Endothelial cell of umbilical vein (primary cell): ENCODE measurements around the gene CEP95. TPM values are rescaled to one million over a fixed set of nuclear protein-coding genes. Genes with fewer than 3 reads are reported as not detected.

Experiments used
- BruUV-seq: library from RNA; stranded (reverse); fragments of 400-500 nt; replicated peaks from 2 replicates; lab custom pipeline; 2021; lab: Mats Ljungman, UMichigan
- CTCF ChIA-PET: fragments of 300-600, 350-600 bp; sonication (Branson Sonifier 250); formaldehyde crosslinking; loops from one replicate; lab custom pipeline; 2021; ENCODE audit warnings: antibody characterized with exemption, inconsistent platforms; lab: Charles Lee
- POLR2A ChIA-PET: fragments of 300-600, 350-600 bp; sonication (Branson Sonifier 250); formaldehyde crosslinking; loops from one replicate; lab custom pipeline; 2021; ENCODE audit warnings: antibody characterized with exemption, inconsistent platforms; lab: Charles Lee
- DNase-seq: peaks from one replicate; pipeline ENCODE4 v3.0.0-alpha.2; 2011; ENCODE audit warnings: low read depth, low spot score
- FAIRE-seq: peaks from 2 replicates; lab custom pipeline; 2011; peaks lifted over from hg19 to GRCh38; lab: Jason Lieb, UNC
- H2AFZ ChIP-seq: 2 replicates; pipeline ENCODE4 v1.6.0; 2012; ENCODE audit warnings: low read depth, low read length, control low read depth, inconsistent platforms
- H3K27ac ChIP-seq: 2 replicates; pipeline ENCODE4 v1.5.1; 2011; ENCODE audit warnings: low read depth, mild to moderate bottlenecking, control low read depth, low read length, moderate library complexity; ENCODE audit not compliant: insufficient read depth
- H3K27me3 ChIP-seq, 2 experiments: 2 replicates each; pipeline versions ENCODE4 v1.6.0 to v1.6.1; 2011; ENCODE audit warnings: low read length in 2 of 2, mixed read lengths in 1 of 2; ENCODE audit not compliant: control insufficient read depth in 2 of 2, insufficient read depth in 2 of 2
- H3K36me3 ChIP-seq, 2 experiments: 2 replicates in 1 of 2; 3 replicates in 1 of 2; pipeline ENCODE4 v1.5.1; 2011; ENCODE audit warnings: low read length in 2 of 2, mild to moderate bottlenecking in 1 of 2, moderate library complexity in 1 of 2; ENCODE audit not compliant: control insufficient read depth in 2 of 2, insufficient read depth in 2 of 2; ENCODE audit errors: extremely low read depth in 1 of 2
- H3K4me1 ChIP-seq: 3 replicates; pipeline ENCODE4 v1.5.1; 2011; ENCODE audit warnings: mild to moderate bottlenecking, low read length; ENCODE audit not compliant: control insufficient read depth, insufficient read depth; ENCODE audit errors: extremely low read depth
- H3K4me2 ChIP-seq: 2 replicates; pipeline ENCODE4 v1.6.1; 2011; ENCODE audit warnings: low read length, control low read depth, mixed read lengths; ENCODE audit not compliant: insufficient read depth
- H3K4me3 ChIP-seq, 3 experiments: fragments of 200-600 bp in 1 of 3; sonication (generic), shearing (Covaris generic) in 1 of 3; replicated peaks in 1 of 3; 2 replicates each; pipeline ENCODE4 v1.5.1; 2011 to 2016; ENCODE audit warnings: control low read depth in 3 of 3, low read length in 3 of 3, mild to moderate bottlenecking in 2 of 3, inconsistent platforms in 1 of 3, low read depth in 1 of 3, moderate library complexity in 1 of 3; ENCODE audit not compliant: insufficient read depth in 1 of 3
- H3K79me2 ChIP-seq: 2 replicates; pipeline ENCODE4 v1.6.0; 2012; ENCODE audit warnings: low read length, inconsistent platforms; ENCODE audit not compliant: control insufficient read depth, insufficient read depth
- H3K9ac ChIP-seq: replicated peaks from 2 replicates; pipeline ENCODE3; 2011; ENCODE audit warnings: low read length, control low read depth; ENCODE audit not compliant: insufficient read depth; ENCODE audit errors: extremely low read depth
- H3K9me1 ChIP-seq: replicated peaks from 3 replicates; pipeline ENCODE4 v1.6.0; 2011; ENCODE audit warnings: mild to moderate bottlenecking, low read length; ENCODE audit not compliant: control insufficient read depth, insufficient read depth; ENCODE audit errors: extremely low read depth
- H3K9me3 ChIP-seq: replicated peaks from 2 replicates; pipeline ENCODE4 v1.5.1; 2012; ENCODE audit warnings: low read length, inconsistent platforms; ENCODE audit not compliant: control insufficient read depth, insufficient read depth
- H4K20me1 ChIP-seq: replicated peaks from 2 replicates; pipeline ENCODE3; 2011; ENCODE audit warnings: mild to moderate bottlenecking, low read length; ENCODE audit not compliant: control insufficient read depth, insufficient read depth; ENCODE audit errors: extremely low read depth
- CTCF ChIP-seq, 2 donors: IDR thresholded peaks; 1 replicate in 1 of 2; 2 replicates in 1 of 2; pipeline ENCODE4 v1.5.1; 2011; ENCODE audit warnings: low read length in 2 of 2, mild to moderate bottlenecking in 2 of 2, moderate library complexity in 2 of 2, control low read depth in 1 of 2, inconsistent platforms in 1 of 2, low read depth in 1 of 2; ENCODE audit not compliant: insufficient read depth in 1 of 2; ENCODE audit errors: extremely low read depth in 1 of 2
- EZH2 ChIP-seq: IDR thresholded peaks from 2 replicates; pipeline ENCODE4 v1.6.1; 2012; ENCODE audit warnings: borderline replicate concordance, low read depth, mild to moderate bottlenecking, moderate library complexity, low read length, inconsistent platforms; ENCODE audit not compliant: severe bottlenecking
- FOS ChIP-seq: IDR thresholded peaks from 2 replicates; pipeline ENCODE4 v1.6.1; 2011; ENCODE audit warnings: mild to moderate bottlenecking, low read length, moderate library complexity, borderline replicate concordance; ENCODE audit not compliant: insufficient read depth
- GATA2 ChIP-seq: IDR thresholded peaks from 2 replicates; pipeline ENCODE4 v1.7.0; 2011; ENCODE audit warnings: low read depth, mild to moderate bottlenecking, moderate library complexity, mixed read lengths, low read length; ENCODE audit not compliant: insufficient read length, insufficient read depth
- JUN ChIP-seq: IDR thresholded peaks from 2 replicates; pipeline ENCODE4 v1.6.1; 2011; ENCODE audit warnings: borderline replicate concordance, low read depth; ENCODE audit not compliant: insufficient read length, insufficient read depth
- MAX ChIP-seq: IDR thresholded peaks from 2 replicates; pipeline ENCODE4 v1.6.1; 2011; ENCODE audit not compliant: insufficient read depth, insufficient read length
- MYC ChIP-seq: IDR thresholded peaks from one replicate; pipeline ENCODE4 v1.6.1; 2011; ENCODE audit warnings: mild to moderate bottlenecking, low read depth, low read length
- POLR2A ChIP-seq: IDR thresholded peaks from 2 replicates; pipeline ENCODE4 v1.6.1; 2012; ENCODE audit warnings: low read depth, mild to moderate bottlenecking, control low read depth, low read length
- POLR2AphosphoS5 ChIP-seq: IDR thresholded peaks from 2 replicates; pipeline ENCODE4 v1.6.1; 2012; ENCODE audit warnings: low read depth, mild to moderate bottlenecking, control low read depth, low read length, moderate library complexity; ENCODE audit not compliant: insufficient read depth
- dilution Hi-C: fragments of 300-500 bp; cut with MboI; formaldehyde crosslinking; loops from one replicate; pipeline ENCODE4 v1.15.0; 2019; ENCODE audit warnings: low sequenced_read_pairs; ENCODE audit not compliant: extremely low pct_ligation_motif_present
- intact Hi-C: fragments of 100-400 bp; cut with micrococcal nuclease; formaldehyde crosslinking; loops from one replicate; pipeline ENCODE4 v1.10.0; 2022
- polyA plus RNA-seq, 4 experiments: library from polyadenylated mRNA; depleted of rRNA in 3 of 4; stranded (reverse) in 3 of 4; unstranded in 1 of 4; fragments of >200 nt; gene quantifications; 2 replicates each; pipeline versions ENCODE4 v1.2.1 to v1.2.3, GENCODE V29; 2011 to 2012; ENCODE audit warnings: missing spikeins in 1 of 4
- total RNA-seq: library from RNA; stranded (reverse); gene quantifications from 2 replicates; pipeline ENCODE4 v1.2.3, GENCODE V29; 2021

Gene CEP95
- total and polyA plus RNA-seq, 2 donors (not counting 3 experiments of a cell fraction or from before 2014, with no cell fraction given): 14.1 to 35.5 TPM

GRCh38 chr17:64573214-64573613 lies 66.4 kb downstream of the CEP95 start:
- intact Hi-C loops (loop anchor here (2.0 kb wide), 1 partner anchor 76 kb away; no protein-coding TSS in a partner anchor), dilution Hi-C loops (no loop called here)
- FAIRE-seq: no peak
- Histone ChIP-seq H3K27me3 (no peaks in the 10 kb centered on the region), H4K20me1 (no peaks in the 10 kb centered on the region), H3K9me3 (no peaks in the 10 kb centered on the region), H3K36me3 (peaks cover 16 to 29% of the 10 kb centered on the region in 2 experiments), H3K4me3 (no peak overlapping the region), H3K79me2 (peaks cover 61% of the 10 kb centered on the region), H3K27ac (peak overlapping the region; percentile 82), H3K9me1 (no peaks in the 10 kb centered on the region), H2AFZ (no peak overlapping the region), H3K4me1 (peaks cover 27% of the 10 kb centered on the region), H3K9ac (peak overlapping the region; percentile 40), H3K4me2 (peak overlapping the region; percentile 37)
- DNase-seq: no peak
- TF ChIP-seq EZH2 (no peak), MAX (no peak), CTCF (IDR thresholded peaks at IDR 0.05; ENCODE audit: extremely low read depth in 1 of 2, insufficient read depth in 1 of 2, low read depth in 1 of 2, low read length in 2 of 2) (no peak), POLR2AphosphoS5 (no peak), MYC (no peak), FOS (no peak), POLR2A (no peak), GATA2 (no peak), JUN (no peak)
- ChIA-PET POLR2A (no interaction called here), CTCF (interaction anchor here (1.3 kb wide), 1 partner anchor 76 kb away, joined by 3 read pairs; no protein-coding TSS in a partner anchor)
- BruUV-seq: no TSS peak
